ENCODE results near the gene THYN1.

THYN1 gene

DNA sequence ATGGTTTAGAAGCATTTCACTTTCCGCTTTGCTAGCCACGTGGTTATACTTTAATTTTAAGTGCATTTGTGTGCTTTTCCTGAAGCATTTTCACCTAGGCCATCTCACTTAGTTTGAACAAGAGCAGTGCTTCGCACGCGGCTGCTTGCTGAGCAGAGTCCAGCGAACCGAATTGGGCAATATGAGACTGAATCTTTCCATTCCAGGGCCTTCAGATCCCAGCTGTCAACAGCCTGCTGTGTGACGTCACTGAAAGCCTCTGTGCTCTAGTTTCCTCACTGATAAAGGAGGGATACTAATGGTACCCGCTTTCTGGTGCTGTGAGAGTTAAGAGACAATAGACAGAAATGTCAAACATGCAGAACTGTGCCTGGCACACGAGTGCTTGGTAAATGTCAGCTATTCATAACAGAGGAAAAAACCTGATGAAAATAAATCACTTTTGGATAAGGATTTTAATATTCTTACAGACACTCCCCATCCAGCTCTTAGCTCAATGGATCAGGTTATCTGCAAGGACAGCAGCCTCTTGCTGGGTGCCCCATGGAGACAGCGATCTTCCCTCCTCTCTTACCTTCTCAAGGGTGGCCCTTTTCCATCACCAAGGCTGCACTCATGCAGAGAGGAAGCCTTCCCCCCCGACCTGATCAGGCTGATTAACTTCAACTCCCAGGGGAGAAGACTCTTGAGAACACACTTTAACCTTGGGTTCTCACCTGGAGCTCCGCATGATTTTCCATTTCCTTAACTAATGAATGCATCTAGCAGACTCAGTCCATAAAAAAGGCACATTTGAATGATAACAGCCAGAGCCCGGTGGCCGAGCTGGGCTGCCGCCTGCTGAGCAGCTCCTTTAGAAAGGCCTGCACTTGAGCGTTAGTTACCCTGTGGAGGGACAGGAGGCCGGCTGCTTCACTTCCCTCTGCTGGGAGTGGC is 19.5 kb upstream of the THYN1 start:
- peak; percentile 47 for DNase-seq (ENCODE audit: low read depth)
- H3K4me3 ChIP-seq (ENCODE audit: low read depth, low read length), result no peak overlapping the region
- TF ChIP-seq, protein P1, sequence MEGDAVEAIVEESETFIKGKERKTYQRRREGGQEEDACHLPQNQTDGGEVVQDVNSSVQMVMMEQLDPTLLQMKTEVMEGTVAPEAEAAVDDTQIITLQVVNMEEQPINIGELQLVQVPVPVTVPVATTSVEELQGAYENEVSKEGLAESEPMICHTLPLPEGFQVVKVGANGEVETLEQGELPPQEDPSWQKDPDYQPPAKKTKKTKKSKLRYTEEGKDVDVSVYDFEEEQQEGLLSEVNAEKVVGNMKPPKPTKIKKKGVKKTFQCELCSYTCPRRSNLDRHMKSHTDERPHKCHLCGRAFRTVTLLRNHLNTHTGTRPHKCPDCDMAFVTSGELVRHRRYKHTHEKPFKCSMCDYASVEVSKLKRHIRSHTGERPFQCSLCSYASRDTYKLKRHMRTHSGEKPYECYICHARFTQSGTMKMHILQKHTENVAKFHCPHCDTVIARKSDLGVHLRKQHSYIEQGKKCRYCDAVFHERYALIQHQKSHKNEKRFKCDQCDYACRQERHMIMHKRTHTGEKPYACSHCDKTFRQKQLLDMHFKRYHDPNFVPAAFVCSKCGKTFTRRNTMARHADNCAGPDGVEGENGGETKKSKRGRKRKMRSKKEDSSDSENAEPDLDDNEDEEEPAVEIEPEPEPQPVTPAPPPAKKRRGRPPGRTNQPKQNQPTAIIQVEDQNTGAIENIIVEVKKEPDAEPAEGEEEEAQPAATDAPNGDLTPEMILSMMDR (conservative IDR thresholded peaks at IDR 0.05; ENCODE audit: low read depth, low read length), result no peak

DNA sequence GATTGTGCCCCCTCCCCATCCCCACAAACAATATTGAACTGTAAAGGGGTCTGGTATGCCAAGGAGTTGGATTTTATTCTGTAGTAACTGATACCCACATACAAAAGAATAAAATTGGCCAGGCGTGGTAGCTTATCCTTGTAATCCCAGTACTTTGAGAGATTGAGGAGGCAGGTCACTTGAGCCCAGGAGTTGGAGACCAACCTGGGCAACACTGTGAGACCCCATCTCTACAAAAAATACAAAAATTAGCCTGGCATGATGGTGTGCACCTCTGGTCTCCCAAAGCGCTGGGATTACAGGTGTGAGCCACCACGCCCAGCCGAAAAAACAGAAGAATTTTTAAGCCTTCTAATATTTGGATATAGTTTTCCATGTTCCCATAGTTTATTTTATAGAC is 18.8 kb upstream of the THYN1 start:
- H3K4me3 ChIP-seq (ENCODE audit: low read depth, low read length), result no peak overlapping the region
- no peak for DNase-seq (ENCODE audit: low read depth)
- TF ChIP-seq, protein P1 (conservative IDR thresholded peaks at IDR 0.05; ENCODE audit: low read depth, low read length), result no peak

DNA sequence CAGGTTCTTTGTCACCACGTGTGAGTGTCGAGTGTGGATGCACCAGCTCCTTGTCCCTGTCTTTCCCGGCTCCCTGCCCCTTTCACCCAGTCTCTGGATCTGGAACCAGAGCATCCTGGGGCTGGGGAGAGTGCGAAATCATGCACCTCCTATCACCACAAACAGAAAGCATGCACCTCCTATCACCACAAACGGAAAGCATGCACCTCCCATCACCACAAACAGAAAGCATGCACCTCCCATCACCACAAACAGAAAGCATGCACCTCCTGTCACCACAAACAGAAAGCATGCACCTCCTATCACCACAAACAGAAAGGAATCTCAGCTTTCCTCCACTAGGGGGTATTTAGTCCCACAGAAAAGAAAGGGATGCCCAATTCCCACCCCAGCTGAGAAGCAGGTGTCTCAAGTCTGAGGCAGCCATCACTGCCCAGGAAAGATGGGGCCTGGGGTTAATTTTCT is 17.1 kb upstream of the THYN1 start:
- DNase-seq (ENCODE audit: low read depth), result peak; percentile 24
- H3K4me3 ChIP-seq (ENCODE audit: low read depth, low read length), result no peak overlapping the region
- TF ChIP-seq, protein P1 (conservative IDR thresholded peaks at IDR 0.05; ENCODE audit: low read depth, low read length), result peak; percentile 33

DNA sequence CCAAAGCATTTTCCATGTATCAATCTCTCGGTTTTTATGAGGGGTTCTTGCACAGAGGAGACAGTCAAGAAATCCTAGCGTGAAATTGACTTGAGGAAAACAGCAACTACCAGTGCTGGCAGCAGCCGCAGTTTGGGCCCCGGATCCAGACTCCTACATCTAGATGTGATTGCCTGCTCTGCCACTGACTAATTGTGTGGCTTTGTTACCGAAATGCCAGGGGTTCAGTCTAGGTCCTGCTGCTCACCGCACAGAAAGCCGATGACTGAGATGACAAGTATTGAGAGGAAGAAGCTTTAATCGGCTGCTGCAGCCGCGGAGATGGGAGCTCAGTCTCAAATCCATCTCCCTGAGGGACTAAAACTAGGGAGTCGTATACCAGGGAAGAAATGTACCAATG is 14.8 kb upstream of the THYN1 start:
- TF ChIP-seq, protein P1 (conservative IDR thresholded peaks at IDR 0.05; ENCODE audit: low read depth, low read length), result no peak
- H3K4me3 ChIP-seq (ENCODE audit: low read depth, low read length), result no peak overlapping the region
- DNase-seq (ENCODE audit: low read depth), result no peak

DNA sequence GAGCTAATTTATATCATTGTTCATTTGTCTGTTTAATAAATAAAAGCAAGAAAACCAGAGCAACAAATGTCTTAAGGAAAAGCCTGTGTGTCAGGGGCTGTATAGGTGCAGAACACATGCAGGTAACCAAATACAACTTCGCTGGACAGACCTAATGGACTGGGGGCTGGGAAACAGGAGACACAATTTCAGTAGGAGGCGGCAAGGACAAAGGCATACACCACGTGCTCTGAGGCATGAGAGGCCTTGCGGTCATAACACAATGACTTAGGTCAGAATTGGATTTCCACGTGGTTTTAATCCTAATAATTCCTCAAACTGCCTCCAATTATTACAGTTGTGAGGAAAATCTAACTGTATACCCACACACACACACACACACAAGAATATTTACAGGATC is 14.3 kb upstream of the THYN1 start:
- H3K4me3 ChIP-seq (ENCODE audit: low read depth, low read length), result no peak overlapping the region
- TF ChIP-seq, protein P1 (conservative IDR thresholded peaks at IDR 0.05; ENCODE audit: low read depth, low read length), result no peak
- no peak for DNase-seq (ENCODE audit: low read depth)

DNA sequence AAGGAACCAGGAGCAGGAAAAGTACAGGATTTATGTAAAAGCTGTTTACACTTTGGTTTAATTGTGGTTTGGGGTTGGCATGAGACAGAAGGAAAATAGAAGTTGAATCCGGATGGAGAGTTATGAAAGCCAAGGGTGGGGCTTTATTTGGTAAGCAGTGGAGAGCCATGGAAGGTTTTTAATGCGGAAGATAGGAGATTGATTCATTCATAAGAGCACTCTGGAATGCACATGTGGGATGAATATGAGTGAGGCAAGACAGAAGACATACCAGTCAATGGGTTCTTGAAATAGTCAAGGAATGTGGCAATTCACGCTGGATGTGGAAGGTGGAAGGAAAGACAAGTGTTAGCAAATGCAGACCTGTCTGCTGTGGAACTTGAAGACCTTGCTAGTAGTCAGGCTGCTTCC is 13.7 kb upstream of the THYN1 start:
- TF ChIP-seq, protein P1 (conservative IDR thresholded peaks at IDR 0.05; ENCODE audit: low read depth, low read length), result no peak
- H3K4me3 ChIP-seq (ENCODE audit: low read depth, low read length), result no peak overlapping the region
- peak; percentile 78 for DNase-seq (ENCODE audit: low read depth)

DNA sequence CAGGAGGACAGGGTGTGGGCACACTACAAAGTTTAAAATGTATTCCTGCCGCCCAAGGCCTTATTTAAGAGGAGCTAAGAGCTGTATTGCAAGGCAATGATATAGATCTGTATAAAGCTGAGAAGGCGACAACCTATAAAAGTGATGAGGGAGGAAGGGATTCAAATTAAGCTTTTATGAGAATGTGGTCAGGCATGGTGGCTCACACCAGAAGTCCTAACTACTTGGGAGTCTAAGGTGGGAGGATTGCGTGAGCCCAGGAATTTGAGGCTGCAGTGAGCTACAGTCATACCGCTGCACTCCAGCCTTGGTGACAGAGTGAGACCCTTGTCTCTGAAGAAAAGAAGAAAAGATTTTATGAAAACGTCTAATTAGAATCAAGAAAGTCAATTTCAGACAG is 13.3 kb upstream of the THYN1 start:
- H3K4me3 ChIP-seq (ENCODE audit: low read depth, low read length), result no peak overlapping the region
- no peak for DNase-seq (ENCODE audit: low read depth)
- TF ChIP-seq, protein P1 (conservative IDR thresholded peaks at IDR 0.05; ENCODE audit: low read depth, low read length), result no peak

All from choroid plexus epithelial cell (primary cell).